Gastrocnemius medialis (tissue), 4 donors: ENCODE data around the gene VGLL3. TPM values are rescaled to one million over a fixed set of nuclear protein-coding genes. Genes with fewer than 3 reads are reported as not detected.

Experiments used
- ATAC-seq, 2 donors: fragments of 150-250 bp; one replicate each; pipeline ENCODE4 v1.9.1; 2016
- DNase-seq, 2 donors: peaks; one replicate each; pipeline ENCODE4 v3.0.0-alpha.2; 2019
- H3K27ac ChIP-seq, 4 donors: fragments of 200-600 bp; sonication (generic); 1 replicate in 1 of 4; 2 replicates in 3 of 4; pipeline ENCODE4 v1.5.1; 2016 to 2018; ENCODE audit warnings: mild to moderate bottlenecking in 2 of 4, moderate library complexity in 1 of 4
- H3K27me3 ChIP-seq, 3 donors: fragments of 200-600 bp; sonication (generic) in 2 of 3; 1 replicate in 1 of 3; 2 replicates in 2 of 3; pipeline versions ENCODE4 v1.5.1 to v1.6.0; 2016 to 2019; ENCODE audit warnings: mild to moderate bottlenecking in 1 of 3, moderate library complexity in 1 of 3
- H3K36me3 ChIP-seq, 2 donors: fragments of 200-600 bp; sonication (generic) in 1 of 2; one replicate each; pipeline ENCODE4 v1.5.1; 2017 to 2018
- H3K4me1 ChIP-seq, 2 donors: fragments of 200-600 bp; sonication (generic) in 1 of 2; one replicate each; pipeline ENCODE4 v1.5.1; 2016 to 2017; ENCODE audit warnings: mild to moderate bottlenecking in 2 of 2
- H3K4me3 ChIP-seq, 4 donors: fragments of 200-600 bp; sonication (generic) in 3 of 4; 1 replicate in 1 of 4; 2 replicates in 3 of 4; pipeline ENCODE4 v1.5.1; 2016 to 2019; ENCODE audit warnings: mild to moderate bottlenecking in 2 of 4
- H3K9me3 ChIP-seq, 3 donors: fragments of 200-600 bp; sonication (generic) in 2 of 3; 1 replicate in 1 of 3; 2 replicates in 2 of 3; pipeline ENCODE4 v1.5.1; 2016 to 2019
- POLR2A ChIP-seq, 2 donors: fragments of 450-650 bp; IDR thresholded peaks; one replicate each; pipeline ENCODE4 v1.6.1; 2017; ENCODE audit warnings: antibody characterized with exemption in 2 of 2, mild to moderate bottlenecking in 2 of 2, moderate library complexity in 2 of 2
- in situ Hi-C, 4 donors: fragments of 200-750 bp; cut with MboI; loops; one replicate each; pipeline versions ENCODE4 v1.15.0 to v1.8.0; 2017; ENCODE audit warnings: low sequenced_read_pairs in 4 of 4
- intact Hi-C: fragments of 100-400 bp; cut with DNase I; formaldehyde crosslinking; loops from one replicate; pipeline ENCODE4 v1.15.1; 2023; ENCODE audit warnings: low total_unique reads
- total RNA-seq, 4 donors: library from RNA; depleted of rRNA; stranded (reverse); fragments of >200 nt; gene quantifications; one replicate each; pipeline versions ENCODE4 v1.1.0 to v1.2.3, GENCODE V29; 2016
- TF ChIP-seq, protein P1 (sequence below), 5 experiments: fragments of 450-650 bp in 3 of 5; fragments of 200-600 bp in 2 of 5; sonication (generic) in 2 of 5; IDR thresholded peaks in 4 of 5; conservative IDR thresholded peaks in 1 of 5; 1 replicate in 4 of 5; 2 replicates in 1 of 5; pipeline ENCODE4 v1.5.1; 2016 to 2019; ENCODE audit warnings: antibody characterized with exemption in 5 of 5, mild to moderate bottlenecking in 3 of 5, moderate library complexity in 3 of 5

VGLL3 gene
- total RNA-seq, 4 donors from 2014 or later, result 3.5 to 9.5 (median 5.6) TPM

DNA sequence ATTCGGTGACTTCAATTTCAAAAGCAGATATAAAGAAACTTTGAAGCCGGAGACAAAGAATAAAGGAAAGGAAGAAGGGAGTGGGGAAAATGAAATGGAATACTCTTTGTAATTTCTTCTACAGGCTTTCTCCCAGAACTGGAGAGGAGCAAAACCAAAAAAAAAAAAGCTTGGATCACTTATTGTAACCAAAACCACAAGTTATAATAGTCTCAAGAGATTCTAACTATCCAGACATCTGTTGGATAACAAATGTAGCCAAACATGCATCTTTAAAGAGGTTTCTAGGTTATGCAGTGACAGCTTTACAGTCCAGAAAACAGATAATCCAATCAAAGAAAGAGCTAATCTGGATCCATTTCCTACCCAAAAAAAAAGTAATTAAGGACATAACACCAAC, 36.2 kb downstream of the VGLL3 start:
- no peaks in the 10 kb centered on the region for H3K4me1 ChIP-seq
- H3K27me3 ChIP-seq, result no peaks in the 10 kb centered on the region
- intact Hi-C loops (no loop called here), in situ Hi-C loops (loop anchor here in 1 of 4 donors (25.0 kb wide), 1 partner anchor 208 kb away; no protein-coding TSS in a partner anchor)
- DNase-seq, result no peak
- H3K9me3 ChIP-seq, result no peaks in the 10 kb centered on the region
- ATAC-seq, result peak in 1 of 2 donors; percentile 30
- H3K4me3 ChIP-seq, result no peak overlapping the region
- no peaks in the 10 kb centered on the region for H3K36me3 ChIP-seq
- no peak overlapping the region for H3K27ac ChIP-seq
- TF ChIP-seq, protein P1, sequence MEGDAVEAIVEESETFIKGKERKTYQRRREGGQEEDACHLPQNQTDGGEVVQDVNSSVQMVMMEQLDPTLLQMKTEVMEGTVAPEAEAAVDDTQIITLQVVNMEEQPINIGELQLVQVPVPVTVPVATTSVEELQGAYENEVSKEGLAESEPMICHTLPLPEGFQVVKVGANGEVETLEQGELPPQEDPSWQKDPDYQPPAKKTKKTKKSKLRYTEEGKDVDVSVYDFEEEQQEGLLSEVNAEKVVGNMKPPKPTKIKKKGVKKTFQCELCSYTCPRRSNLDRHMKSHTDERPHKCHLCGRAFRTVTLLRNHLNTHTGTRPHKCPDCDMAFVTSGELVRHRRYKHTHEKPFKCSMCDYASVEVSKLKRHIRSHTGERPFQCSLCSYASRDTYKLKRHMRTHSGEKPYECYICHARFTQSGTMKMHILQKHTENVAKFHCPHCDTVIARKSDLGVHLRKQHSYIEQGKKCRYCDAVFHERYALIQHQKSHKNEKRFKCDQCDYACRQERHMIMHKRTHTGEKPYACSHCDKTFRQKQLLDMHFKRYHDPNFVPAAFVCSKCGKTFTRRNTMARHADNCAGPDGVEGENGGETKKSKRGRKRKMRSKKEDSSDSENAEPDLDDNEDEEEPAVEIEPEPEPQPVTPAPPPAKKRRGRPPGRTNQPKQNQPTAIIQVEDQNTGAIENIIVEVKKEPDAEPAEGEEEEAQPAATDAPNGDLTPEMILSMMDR (IDR thresholded peaks at IDR 0.05 in 4 of 5, conservative IDR thresholded peaks at IDR 0.05 in 1 of 5), result no peak
- no peak for TF ChIP-seq POLR2A (IDR thresholded peaks at IDR 0.05)

DNA sequence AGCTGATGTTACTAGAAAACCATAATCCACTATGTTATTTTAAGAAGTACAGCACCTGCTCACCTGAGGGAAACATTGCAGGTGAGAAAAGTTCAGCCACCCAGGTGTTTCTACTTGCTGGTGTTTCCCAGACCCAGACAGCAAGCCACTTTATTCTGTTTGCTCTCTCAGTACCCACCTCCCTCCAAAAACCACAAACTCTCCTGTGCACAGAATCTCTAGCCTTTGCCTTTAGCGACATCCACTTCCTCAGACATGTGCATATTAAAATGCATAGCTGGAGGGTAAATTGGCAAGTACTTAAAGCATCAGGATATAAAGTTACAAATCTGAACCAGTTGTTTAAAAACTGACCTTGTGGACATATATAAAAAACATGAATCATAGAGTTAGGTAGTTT, 36.7 kb downstream of the VGLL3 start:
- no peak overlapping the region for H3K27ac ChIP-seq
- TF ChIP-seq POLR2A (IDR thresholded peaks at IDR 0.05), result no peak
- TF ChIP-seq, protein P1 (IDR thresholded peaks at IDR 0.05 in 4 of 5, conservative IDR thresholded peaks at IDR 0.05 in 1 of 5), result no peak
- no peaks in the 10 kb centered on the region for H3K36me3 ChIP-seq
- DNase-seq, result no peak
- ATAC-seq, result no peak
- H3K4me3 ChIP-seq, result no peak overlapping the region
- H3K4me1 ChIP-seq, result no peaks in the 10 kb centered on the region
- H3K27me3 ChIP-seq, result no peaks in the 10 kb centered on the region
- intact Hi-C loops, result no loop called here
- in situ Hi-C loops, result loop anchor here in 1 of 4 donors (25.0 kb wide), 1 partner anchor 208 kb away; no protein-coding TSS in a partner anchor
- H3K9me3 ChIP-seq, result no peaks in the 10 kb centered on the region

DNA sequence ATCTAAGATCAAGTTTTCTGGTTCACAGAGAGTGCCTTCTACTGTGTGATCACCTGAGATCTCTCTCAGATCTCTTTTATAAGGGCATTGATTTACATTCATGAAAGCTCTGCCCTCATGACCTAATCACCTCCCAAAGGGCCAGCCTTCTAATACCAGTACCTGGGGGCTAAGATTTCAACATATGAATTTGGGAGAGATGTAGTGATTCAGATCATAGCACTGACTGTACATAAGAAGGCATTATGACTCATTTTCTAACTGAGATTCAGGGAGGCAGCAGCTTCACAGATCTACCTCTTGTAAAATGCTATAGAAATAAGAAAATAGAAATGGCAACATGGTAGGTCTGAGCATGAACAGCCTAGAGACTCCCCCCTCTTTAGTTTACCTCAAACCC, 39.6 kb downstream of the VGLL3 start:
- in situ Hi-C loops, result loop anchor here in 1 of 4 donors (25.0 kb wide), 1 partner anchor 211 kb away; no protein-coding TSS in a partner anchor
- no peak overlapping the region for H3K27ac ChIP-seq
- TF ChIP-seq, protein P1 (IDR thresholded peaks at IDR 0.05 in 4 of 5, conservative IDR thresholded peaks at IDR 0.05 in 1 of 5), result no peak
- no peak for TF ChIP-seq POLR2A (IDR thresholded peaks at IDR 0.05)
- intact Hi-C loops, result no loop called here
- no peaks in the 10 kb centered on the region for H3K36me3 ChIP-seq
- DNase-seq, result no peak
- no peaks in the 10 kb centered on the region for H3K9me3 ChIP-seq
- no peaks in the 10 kb centered on the region for H3K27me3 ChIP-seq
- H3K4me1 ChIP-seq, result no peaks in the 10 kb centered on the region
- no peak overlapping the region for H3K4me3 ChIP-seq
- ATAC-seq, result no peak

DNA sequence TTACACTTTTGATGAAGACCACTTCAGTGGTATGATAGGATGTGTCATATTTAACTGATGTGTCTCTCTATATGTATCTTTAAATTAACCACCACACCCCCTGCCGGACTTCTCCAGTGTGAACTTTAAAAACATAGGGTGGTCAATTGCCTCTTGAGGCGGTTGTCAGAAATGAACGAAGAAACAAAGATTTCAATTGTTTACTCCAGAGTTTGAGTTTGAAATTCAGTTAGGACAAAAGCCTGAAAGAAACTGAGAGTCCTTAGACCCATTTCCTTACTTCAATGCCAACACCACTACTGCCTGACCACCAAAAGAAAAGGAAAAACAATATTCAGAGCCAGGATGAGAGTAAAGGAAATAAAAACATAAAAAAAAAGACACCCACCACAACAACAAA, 40.2 kb downstream of the VGLL3 start:
- H3K4me3 ChIP-seq, result no peak overlapping the region
- in situ Hi-C loops, result loop anchor here in 1 of 4 donors (25.0 kb wide), 1 partner anchor 212 kb away; no protein-coding TSS in a partner anchor

More for the DNA sequence above, 40.2 kb downstream of the VGLL3 start:
- Histone ChIP-seq H3K9me3 (no peaks in the 10 kb centered on the region), H3K36me3 (no peaks in the 10 kb centered on the region), H3K4me1 (no peaks in the 10 kb centered on the region), H3K27me3 (no peaks in the 10 kb centered on the region), H3K27ac (no peak overlapping the region)
- DNase-seq, result no peak
- intact Hi-C loops, result no loop called here
- no peak for ATAC-seq
- TF ChIP-seq POLR2A (IDR thresholded peaks at IDR 0.05), result no peak
- TF ChIP-seq, protein P1 (IDR thresholded peaks at IDR 0.05 in 4 of 5, conservative IDR thresholded peaks at IDR 0.05 in 1 of 5), result no peak
